HPDE6-E6E7 (cell line): Measurements from ENCODE around the gene ZC3H14.
"Not testable (repeated sequence)": the region's sequence is repeated elsewhere in the genome, so short reads cannot be mapped to it uniquely, and the experiment has no call there.

Experiments
- DNase-seq: peaks from one replicate; pipeline ENCODE4 v3.0.0; 2011; ENCODE audit warnings: missing footprints; ENCODE audit errors: extremely low spot score

Gene ZC3H14, protein sequence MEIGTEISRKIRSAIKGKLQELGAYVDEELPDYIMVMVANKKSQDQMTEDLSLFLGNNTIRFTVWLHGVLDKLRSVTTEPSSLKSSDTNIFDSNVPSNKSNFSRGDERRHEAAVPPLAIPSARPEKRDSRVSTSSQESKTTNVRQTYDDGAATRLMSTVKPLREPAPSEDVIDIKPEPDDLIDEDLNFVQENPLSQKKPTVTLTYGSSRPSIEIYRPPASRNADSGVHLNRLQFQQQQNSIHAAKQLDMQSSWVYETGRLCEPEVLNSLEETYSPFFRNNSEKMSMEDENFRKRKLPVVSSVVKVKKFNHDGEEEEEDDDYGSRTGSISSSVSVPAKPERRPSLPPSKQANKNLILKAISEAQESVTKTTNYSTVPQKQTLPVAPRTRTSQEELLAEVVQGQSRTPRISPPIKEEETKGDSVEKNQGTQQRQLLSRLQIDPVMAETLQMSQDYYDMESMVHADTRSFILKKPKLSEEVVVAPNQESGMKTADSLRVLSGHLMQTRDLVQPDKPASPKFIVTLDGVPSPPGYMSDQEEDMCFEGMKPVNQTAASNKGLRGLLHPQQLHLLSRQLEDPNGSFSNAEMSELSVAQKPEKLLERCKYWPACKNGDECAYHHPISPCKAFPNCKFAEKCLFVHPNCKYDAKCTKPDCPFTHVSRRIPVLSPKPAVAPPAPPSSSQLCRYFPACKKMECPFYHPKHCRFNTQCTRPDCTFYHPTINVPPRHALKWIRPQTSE

DNA sequence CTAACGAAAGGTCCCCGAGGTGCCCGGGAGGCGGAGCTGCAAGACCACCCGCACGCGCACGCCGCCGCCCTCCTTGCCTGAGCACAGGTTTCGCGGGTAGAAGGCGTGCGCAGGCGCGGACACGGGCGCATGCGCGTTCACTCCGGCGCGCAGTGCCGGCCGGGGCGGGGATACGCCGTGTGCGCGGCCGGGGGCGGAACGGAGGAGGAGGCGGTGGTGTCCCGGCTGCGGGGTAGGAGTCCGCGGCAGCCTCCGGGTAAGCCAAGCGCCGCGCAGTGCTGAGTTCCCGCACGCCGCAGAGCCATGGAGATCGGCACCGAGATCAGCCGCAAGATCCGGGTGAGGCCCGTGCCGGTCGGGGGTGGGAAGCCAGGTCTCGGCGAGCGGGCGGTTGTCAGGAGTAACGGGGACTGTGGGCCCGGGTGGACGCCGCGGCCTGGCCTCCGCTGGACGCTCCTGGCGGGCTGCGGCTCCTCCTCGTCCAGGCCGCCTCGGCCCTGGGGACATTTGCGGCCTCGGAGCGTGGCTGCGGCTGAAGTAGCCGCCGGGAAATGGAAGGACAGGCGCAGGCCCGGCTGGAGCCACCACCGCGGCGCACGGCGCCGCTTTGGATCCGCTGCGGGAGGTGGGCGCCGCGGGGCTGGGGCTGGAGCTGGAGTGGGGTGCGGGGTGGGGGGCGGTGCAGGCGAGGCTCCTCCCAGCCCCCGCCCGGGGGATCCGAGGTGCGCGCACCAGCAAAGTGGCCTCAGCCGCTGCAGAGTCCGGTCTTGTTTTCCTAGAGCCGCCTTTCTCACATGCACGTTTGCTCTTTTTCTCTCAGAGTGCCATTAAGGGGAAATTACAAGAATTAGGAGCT is at the start of gene ZC3H14:
Gene ZC3H14 (plus strand): TSS at position 207 of the 856 bp plus-strand sequence. CDS start 97 bp downstream, at position 304.
- DNase-seq: peak; percentile 94

DNA sequence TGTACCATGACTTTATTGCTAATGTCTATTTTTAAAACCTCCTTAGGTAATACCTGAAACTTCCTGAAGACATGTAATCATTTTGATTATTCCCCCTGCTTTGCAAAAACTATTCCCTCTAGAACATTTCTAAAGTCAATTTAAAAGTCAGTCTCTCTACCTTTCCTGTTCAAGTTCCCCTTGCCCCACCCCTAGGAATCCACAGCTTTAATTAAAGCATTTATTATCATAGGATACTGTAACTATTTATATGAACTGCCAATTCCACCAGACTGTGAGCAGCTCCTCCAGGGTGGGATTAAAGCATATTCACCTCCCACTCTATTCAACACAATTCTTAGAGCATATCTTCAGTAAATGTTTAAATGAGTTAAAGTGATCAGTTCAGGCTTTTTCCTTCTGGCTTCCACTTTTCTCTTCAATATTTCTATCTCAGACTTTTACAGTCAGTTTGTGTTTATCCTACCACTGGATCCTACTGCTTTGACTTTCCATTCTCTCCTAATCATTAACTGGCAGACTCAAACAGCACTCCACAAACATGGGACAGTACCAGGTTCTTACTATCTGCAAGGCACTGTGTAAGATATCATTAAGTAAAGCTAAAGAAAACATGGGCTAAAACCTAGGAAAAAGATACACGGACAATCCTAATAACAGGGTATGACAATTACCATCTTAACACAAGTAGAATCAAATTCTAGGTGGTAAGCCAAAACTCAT is 47.2 kb upstream of the ZC3H14 start:
- DNase-seq: no peak

DNA sequence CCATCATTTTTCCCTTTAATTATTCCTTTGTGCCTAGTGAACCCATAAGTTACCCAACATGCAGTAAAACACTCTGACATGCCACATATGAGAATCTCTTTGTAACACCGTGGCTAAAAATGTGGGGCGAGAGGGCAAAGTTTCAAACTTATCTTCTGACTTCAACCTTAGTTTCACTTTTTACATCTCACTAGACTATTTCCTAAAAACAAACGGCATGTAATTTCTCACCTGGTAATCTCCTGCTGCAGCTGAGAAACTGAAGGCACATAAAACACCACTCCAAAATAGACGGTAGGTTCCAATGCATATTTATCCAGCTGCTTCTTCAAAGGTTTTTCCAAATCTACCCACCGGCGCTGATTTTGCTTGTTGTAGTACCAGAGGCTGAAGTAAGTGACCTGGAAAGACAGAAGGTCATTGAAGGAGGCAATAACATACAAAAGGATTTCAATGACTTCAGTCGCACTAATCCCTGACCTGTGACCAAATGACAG is 45.9 kb upstream of the ZC3H14 start:
- DNase-seq: no peak

DNA sequence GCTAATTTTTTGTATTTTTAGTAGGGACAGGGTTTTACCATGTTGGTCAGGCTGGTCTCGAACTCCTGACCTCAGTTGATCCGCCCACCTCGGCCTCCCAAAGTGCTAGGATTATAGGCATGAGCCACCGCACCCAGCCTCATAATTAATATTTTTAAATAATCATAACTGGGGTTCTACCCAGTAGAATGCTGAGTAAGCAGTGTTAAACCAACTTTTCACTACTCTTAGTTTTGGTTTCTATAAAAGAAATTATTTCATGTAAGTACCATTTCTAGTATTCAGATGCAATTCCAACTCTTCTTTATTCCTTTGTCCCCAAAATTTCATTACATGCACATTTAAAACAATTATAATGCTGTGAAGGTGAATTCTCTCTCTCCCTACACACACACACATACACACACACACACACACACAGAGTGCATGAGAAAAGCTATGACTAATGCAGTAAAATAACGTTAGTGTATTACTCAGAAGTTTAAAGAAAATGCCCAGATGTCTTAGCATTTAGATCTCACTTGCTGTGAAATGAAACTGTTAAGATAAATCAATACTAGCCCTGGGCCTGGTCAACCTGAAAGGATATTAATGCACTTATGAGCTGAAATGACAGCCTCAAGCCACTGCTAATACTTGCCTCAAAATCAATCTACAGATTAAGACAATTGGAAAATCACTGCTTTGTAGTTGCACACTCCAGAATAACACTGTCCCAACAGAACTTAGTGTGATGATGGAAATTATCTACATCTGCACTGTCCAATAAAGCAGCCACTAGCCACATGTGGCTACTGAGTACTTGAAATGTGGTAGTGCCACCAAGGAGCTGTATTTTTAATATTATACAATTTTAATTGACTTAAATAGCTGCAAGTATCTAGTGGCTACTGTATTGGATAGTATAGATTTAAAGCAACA is 44.0 kb upstream of the ZC3H14 start:
- peak; percentile 13 for DNase-seq

DNA sequence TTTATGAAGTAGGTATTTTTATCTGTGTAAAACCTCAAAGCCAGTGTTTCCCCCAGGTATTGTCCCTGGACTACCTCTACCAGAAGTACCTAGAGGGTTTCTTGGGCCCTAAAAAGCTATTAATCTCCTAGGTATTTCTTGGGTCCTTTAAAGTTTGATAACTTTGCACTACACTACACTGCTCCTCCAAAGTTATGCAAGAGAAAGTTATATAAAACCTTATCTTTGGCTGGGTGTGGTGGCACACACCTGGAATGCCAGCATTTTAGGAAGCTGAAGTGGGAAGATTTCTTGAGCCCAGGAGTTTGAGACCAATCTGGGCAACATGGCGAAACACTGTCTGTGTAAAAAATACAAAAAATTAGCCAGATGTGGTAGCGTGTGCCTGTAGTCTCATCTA is 42.9 kb upstream of the ZC3H14 start:
- DNase-seq: no peak

DNA sequence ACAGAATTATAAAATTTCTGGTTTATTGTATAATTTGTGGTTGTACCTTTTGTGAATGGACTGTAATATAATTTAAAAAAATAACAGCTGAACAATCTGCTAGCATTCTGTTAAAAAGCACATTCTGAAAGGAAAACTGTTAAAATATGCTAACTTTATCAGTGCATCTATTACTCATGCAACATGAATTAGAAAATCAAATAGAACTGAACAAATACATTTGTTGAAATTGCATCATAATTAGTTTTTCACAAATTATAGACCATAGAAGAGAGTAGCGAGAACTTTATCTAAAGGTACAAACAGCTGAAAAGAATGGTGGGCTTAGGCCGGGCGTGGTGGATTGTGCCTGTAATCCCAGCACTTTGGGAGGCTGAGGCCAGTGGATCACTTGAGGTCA is 41.0 kb upstream of the ZC3H14 start:
- DNase-seq: no peak

DNA sequence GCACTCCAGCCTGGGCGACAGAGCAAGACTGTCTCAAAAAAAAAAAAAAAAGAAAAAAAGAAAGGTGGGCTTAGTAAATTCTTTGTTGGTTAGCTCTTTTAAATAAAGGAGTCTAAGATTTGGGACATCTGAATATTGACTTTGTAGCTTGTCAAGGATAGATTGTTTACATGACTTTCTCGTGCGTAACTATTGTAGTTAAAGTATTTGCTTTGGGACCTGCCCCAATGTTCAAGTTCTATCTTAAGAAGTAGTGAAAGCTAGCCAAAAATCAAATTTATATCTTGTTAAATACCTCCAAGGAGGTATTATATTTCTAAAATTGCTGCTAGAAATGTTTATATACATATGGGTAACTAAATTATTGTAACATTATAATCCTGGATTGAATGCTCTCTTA is 40.4 kb upstream of the ZC3H14 start:
- no peak for DNase-seq

DNA sequence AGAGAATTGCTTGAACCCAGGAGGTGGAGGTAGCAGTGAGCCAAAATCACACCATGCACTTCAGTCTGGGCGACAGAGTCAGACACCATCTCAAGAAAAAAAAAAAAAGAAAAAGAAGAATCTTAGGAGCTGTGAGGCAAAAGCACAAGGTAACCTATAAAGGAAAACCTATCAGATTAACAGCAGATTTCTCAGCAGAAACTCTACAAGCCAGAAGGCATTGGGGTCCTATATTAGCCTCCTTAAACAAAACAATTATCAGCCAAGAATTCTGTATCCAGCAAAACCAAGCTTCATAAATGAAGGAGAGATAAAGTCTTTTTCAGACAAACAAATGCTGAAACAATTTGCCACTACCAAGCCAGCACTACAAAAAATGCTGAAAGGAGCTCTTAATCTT is 32.9 kb upstream of the ZC3H14 start:
- not testable (repeated sequence) for DNase-seq

DNA sequence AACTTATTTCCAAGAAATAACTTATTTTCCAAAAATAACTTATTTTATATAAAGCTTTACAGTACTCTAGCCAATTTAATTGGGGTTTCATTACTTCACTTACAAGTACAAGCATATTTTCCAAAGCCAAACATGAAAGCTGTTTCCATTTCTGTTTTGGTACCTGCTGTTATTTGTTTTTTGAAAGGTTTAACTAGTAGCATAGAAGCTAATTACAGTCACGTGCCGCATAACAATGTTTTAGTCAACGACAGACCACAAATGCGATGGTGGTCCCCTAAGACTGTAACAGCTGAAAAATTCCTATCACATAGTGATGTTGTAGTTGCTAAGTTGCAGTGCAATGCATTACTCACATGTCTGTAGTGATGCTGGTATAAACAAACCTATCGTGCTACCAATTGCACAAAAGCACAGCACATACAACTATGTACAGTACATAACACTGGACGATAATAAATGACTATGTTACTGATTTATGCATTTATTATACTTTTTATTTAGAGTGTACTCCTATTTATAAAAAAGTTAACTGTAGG is 29.7 kb upstream of the ZC3H14 start:
- no peak for DNase-seq

DNA sequence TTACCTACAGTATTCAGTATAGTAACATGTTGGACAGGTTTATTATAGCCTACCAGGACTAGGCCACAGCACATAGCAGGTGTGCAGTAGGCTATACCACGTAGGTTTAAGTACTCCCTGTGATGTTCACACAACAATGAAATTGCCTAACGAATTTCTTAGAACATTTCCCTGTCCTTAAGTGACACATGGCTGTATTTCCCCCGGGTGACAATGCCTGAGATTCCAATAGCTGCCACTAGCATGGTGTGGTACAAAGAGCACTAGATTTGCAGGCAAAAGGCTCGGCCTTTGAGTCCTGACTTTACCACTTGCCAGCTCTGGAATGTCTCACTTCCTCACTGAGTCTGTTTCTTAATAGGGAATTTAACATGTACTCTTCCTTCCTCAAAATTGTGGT is 27.7 kb upstream of the ZC3H14 start:
- DNase-seq: no peak

DNA sequence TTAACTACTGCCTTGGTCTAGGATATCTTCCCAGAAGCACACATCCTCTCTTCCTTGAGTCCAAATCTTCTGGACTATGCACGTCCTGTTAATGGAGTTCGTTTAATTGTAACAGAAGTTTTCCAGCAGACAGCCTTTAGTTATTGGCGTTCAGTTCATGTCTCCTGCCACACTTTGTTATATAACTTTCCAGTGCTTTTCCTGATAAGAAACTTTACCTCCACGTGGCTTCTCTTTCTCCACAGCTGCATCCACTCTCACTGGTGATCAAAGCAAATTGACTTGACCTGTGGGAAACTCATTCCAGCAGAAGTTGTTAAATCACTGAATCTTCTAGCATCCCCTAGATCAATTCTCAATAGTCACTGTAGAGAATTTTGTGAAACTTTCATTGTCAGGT is 27.0 kb upstream of the ZC3H14 start:
- DNase-seq: no peak

DNA sequence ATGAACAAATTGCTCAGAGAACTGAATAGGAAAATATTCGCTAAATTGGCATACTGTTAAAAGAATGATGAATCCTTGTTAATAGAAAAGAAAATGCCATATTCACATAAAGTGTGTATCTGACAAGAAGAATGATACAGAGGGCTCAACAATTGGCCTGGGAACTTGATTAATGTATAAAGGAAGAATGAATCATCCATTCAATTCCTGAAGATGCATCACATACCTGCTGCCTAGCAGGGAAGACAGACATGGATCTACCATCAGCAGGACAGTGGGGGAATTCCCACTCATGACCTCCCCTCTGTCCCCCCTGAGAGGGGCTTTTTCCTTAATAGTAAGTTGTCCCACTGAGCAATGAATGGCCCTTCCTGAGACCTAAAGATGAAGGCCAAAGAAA is 21.5 kb upstream of the ZC3H14 start:
- DNase-seq: no peak

DNA sequence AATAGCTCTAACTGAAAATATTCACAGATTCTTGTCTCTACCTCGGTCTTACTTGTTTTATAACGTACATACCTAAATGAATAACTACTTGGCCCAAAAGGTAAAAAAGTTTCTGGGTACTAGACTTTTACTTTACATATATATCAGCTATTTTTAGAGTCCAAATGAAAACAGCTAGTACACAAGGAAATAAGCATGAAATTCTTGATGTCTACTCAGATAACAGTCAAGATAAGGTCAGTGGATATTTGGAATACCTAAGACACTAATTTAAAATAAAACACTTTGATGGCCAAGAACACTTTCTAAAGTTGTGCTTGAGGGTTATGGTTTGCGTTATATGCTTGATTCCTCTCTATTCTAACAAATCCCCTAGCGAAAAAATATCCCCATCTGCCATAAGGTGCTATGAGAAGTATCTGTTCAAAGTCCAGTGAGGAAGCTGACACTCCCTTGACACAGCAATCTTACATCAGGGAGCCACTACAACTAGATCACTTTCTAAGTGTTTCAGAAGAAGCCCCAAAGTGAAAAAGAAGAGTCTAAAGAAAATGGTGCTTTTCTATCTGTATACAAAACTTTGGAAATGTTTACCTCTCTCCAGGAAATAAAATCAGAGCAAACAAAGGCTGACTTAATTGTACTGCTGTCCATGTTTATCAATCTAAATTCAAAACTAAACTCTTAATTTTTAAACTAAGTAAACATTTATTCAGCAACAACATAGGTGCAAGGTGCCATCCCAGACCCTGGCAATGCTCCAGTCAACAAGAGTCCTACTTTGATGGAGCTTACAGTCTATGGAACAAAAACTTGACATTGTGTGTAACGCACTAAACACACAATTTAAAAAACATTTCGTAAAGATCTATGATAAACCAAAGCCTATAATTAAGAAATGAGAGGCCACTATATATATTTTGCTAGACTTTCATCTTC is 19.7 kb upstream of the ZC3H14 start:
- DNase-seq: no peak

DNA sequence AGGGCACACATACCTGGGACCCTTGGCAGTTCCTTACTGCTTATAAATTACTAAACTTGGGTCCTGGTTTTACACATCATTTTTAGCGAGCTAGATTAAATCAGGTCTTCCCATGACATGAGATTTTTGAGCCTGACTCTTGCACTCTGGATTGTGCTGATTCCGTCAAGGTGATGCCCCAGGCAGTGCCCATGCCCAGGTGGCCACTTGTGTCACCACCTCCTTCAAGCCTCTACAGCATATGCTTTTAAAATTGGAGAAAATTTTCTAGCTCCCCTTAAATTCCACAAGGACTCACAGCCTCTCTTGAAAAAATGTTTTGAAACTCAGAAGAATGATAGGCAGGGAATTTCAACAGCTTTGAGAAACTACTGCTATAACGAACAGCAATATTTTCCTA is 17.6 kb upstream of the ZC3H14 start:
- DNase-seq: no peak

DNA sequence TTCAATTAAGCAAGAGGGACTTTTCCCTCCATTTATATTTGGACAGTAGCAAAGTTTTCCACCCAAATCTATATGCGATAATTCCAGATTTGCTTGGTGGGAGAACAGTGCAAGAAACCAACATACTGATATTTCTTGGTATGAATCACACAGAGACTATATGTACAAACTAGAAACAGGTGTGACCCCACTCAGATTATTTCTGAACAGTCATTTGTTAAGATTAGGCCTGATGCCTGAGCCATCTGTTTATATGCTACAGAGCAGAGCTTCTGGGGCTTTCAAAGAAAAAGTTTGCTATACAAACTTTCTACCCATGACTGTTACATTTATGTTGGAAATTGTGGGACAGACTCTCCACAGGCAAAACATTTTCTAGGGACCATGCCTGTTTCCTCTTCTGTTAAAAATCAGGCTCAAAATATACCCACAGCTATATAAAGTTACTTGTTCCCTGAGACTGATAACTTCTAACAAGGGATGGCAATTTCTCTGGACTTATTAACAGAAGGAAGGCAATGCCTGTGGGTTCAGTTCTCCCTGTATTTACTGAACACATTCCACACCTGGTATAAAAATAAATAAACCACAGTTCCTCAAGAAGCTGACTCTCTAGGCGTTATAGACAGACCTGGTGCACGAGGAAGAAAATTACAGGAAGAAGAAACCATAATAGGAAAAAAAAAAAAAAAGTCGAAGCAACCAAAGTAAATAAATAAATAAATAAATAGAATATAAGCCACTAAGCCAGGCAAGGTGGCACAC is 16.0 kb upstream of the ZC3H14 start:
- DNase-seq: no peak

DNA sequence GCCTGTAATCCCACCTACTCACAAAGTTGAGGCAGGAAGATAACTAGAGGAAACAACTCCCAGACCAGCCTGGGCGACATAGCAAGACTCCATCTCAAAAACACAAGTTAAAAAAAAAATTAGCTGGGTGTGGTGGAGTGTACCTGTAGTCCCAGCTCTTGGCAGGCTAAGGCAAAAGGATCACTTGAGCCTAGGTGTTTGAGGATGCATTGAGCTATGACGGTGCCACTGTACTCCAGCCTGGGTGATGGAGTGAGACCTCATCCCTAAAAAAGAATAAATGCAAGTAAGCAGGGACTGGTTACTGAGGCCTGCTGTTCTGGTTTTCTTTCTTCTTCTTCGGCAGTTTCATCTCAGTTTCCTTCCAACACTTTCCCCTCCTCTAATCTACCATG is 15.5 kb upstream of the ZC3H14 start:
- no peak for DNase-seq

DNA sequence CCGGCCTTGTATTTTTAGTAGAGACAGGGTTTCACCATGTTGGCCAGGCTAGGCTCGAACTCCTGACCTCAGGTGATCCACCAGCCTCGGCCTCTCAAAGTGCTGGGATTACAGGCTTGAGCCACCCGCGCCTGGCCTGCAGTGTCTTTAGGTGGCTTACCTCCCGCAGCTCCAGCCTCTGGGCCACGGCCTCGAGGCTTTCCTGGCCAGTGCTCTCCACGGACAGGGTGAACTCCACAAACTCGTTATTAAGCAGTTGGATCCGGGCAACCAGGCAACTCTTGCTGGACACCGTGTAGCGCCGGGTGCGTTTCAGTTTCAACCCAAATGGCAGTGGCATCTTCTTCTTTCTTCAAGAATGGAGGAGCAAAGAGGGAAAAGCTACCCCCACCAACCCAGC is 12.8 kb upstream of the ZC3H14 start:
- DNase-seq: no peak
